DND-41 (cell line): ENCODE measurements around the gene STRIP1.

Source experiments
- ATAC-seq: fragments of 200-7000 bp; cut with Tn5 transposase; 3 replicates; pipeline ENCODE4 v1.9.1; 2021; ENCODE audit warnings: low read depth; ENCODE audit not compliant: insufficient read depth
- DNase-seq: peaks from one replicate; pipeline ENCODE4 v3.0.0-alpha.2; 2020
- H2AFZ ChIP-seq: 2 replicates; pipeline ENCODE4 v1.6.0; 2012; ENCODE audit warnings: low read depth, low read length
- H3K27ac ChIP-seq: 2 replicates; pipeline ENCODE4 v1.5.1; 2012; ENCODE audit warnings: low read length, inconsistent platforms
- H3K27me3 ChIP-seq: fragments of 200-600 bp; sonication (generic); 2 replicates; pipeline ENCODE4 v1.6.0; 2012; ENCODE audit warnings: low read length, mild to moderate bottlenecking, inconsistent platforms; ENCODE audit not compliant: insufficient read depth, poor library complexity
- H3K36me3 ChIP-seq: 2 replicates; pipeline ENCODE4 v1.5.1; 2012; ENCODE audit warnings: low read length, inconsistent platforms; ENCODE audit not compliant: insufficient read depth
- H3K4me1 ChIP-seq: 2 replicates; pipeline ENCODE4 v1.5.1; 2012; ENCODE audit warnings: mild to moderate bottlenecking, low read length; ENCODE audit not compliant: insufficient read depth
- H3K4me2 ChIP-seq: 2 replicates; pipeline ENCODE4 v1.6.0; 2012; ENCODE audit warnings: mild to moderate bottlenecking, moderate library complexity, low read length, inconsistent platforms; ENCODE audit not compliant: insufficient read depth
- H3K4me3 ChIP-seq, 2 experiments: fragments of 200-600 bp in 1 of 2; shearing (Covaris generic) in 1 of 2; 2 replicates each; pipeline ENCODE4 v1.5.1; 2012 to 2016; ENCODE audit warnings: inconsistent platforms in 2 of 2, low read length in 2 of 2, mild to moderate bottlenecking in 2 of 2, low read depth in 1 of 2, moderate library complexity in 1 of 2
- H3K79me2 ChIP-seq: 2 replicates; pipeline ENCODE4 v1.6.0; 2012; ENCODE audit warnings: low read length, inconsistent platforms; ENCODE audit not compliant: insufficient read depth
- H3K9ac ChIP-seq: 2 replicates; pipeline ENCODE4 v1.6.0; 2012; ENCODE audit warnings: low read depth, mild to moderate bottlenecking, inconsistent platforms, low read length, moderate library complexity
- H3K9me3 ChIP-seq: 2 replicates; pipeline ENCODE4 v1.5.1; 2012; ENCODE audit warnings: low read length, moderate library complexity, mild to moderate bottlenecking, inconsistent platforms; ENCODE audit not compliant: insufficient read depth, severe bottlenecking
- H4K20me1 ChIP-seq: 2 replicates; pipeline ENCODE4 v1.6.0; 2012; ENCODE audit warnings: low read length; ENCODE audit not compliant: insufficient read depth
- EZH2 ChIP-seq: IDR thresholded peaks from 3 replicates; pipeline ENCODE4 v1.6.1; 2012; ENCODE audit warnings: borderline replicate concordance, low read depth, mild to moderate bottlenecking, moderate library complexity, low read length, inconsistent platforms; ENCODE audit not compliant: severe bottlenecking
- TF ChIP-seq, protein P1 (sequence below): IDR thresholded peaks from 2 replicates; pipeline ENCODE4 v1.5.1; 2012; ENCODE audit warnings: borderline replicate concordance, low read length, moderate library complexity, mild to moderate bottlenecking; ENCODE audit not compliant: poor library complexity, severe bottlenecking; ENCODE audit errors: extremely low read depth

Gene STRIP1

DNA sequence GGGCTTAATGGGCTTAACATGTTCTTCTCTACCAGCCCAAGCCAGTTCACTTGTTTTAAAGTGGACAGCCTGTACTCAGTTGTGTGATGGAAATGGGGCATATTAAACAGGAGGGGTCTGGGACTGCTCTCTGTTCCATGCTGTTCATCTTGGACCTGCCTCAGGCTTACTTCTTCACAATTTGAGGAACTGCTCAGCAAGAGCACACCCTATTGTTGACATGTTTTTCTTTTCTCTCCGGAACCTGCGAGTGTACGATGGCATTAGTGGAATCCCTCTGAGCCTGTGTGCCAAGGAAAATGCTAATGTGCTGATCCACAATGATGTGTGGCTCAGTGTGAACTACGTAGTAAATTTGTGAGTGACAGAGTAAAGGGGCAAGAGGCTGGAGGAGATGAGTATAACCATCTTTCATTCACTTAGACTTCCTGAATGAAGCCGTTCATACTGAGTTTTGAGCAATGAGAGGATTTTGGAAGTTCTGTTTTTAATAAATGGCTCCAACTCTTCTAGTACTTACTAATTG, 43.0 kb upstream of the STRIP1 start:
- Histone ChIP-seq H3K9me3 (no peaks in the 10 kb centered on the region), H3K4me2 (no peak overlapping the region)

DNA sequence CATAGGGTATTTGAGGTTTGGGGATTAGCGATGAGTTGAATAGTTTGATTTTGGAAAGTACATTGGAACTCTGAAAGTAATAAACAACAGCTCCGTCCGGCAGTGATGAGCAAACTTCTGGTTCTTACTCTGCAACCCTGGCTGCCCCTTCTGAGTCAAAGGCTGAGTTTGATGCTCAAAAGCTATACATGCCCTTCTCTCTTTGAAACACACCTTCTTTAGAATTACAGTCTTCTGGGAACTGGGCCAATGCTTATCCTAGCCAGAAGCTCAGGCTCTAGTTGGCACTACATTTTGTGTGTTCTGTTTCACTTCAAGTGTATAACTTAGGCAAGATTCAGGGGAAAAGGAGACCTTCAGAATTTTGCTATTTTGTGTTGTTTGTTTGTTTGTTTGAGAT, 40.5 kb upstream of the STRIP1 start:
- Histone ChIP-seq H3K4me3 (no peak overlapping the region), H3K9me3 (no peaks in the 10 kb centered on the region), H3K36me3 (peaks cover 27% of the 10 kb centered on the region; the same call in 1 of the 2 replicates), H3K27ac (no peak overlapping the region), H3K4me2 (no peak overlapping the region), H3K27me3 (no peaks in the 10 kb centered on the region), H4K20me1 (peaks cover 29% of the 10 kb centered on the region; the same call in 1 of the 2 replicates), H2AFZ (no peak overlapping the region), H3K79me2 (peaks cover 84% of the 10 kb centered on the region), H3K9ac (no peak overlapping the region), H3K4me1 (no peaks in the 10 kb centered on the region; the same call in 1 of the 2 replicates)
- TF ChIP-seq, protein P1, sequence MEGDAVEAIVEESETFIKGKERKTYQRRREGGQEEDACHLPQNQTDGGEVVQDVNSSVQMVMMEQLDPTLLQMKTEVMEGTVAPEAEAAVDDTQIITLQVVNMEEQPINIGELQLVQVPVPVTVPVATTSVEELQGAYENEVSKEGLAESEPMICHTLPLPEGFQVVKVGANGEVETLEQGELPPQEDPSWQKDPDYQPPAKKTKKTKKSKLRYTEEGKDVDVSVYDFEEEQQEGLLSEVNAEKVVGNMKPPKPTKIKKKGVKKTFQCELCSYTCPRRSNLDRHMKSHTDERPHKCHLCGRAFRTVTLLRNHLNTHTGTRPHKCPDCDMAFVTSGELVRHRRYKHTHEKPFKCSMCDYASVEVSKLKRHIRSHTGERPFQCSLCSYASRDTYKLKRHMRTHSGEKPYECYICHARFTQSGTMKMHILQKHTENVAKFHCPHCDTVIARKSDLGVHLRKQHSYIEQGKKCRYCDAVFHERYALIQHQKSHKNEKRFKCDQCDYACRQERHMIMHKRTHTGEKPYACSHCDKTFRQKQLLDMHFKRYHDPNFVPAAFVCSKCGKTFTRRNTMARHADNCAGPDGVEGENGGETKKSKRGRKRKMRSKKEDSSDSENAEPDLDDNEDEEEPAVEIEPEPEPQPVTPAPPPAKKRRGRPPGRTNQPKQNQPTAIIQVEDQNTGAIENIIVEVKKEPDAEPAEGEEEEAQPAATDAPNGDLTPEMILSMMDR, result no peak
- TF ChIP-seq EZH2, result no peak
- no peak for ATAC-seq
- DNase-seq, result no peak

More for the DNA sequence above, 43.0 kb upstream of the STRIP1 start:
- no peaks in the 10 kb centered on the region for H3K27me3 ChIP-seq
- H3K36me3 ChIP-seq, result peaks cover 36% of the 10 kb centered on the region; the same call in 1 of the 2 replicates
- no peak overlapping the region for H3K27ac ChIP-seq
- peaks cover 35% of the 10 kb centered on the region; the same call in 1 of the 2 replicates for H4K20me1 ChIP-seq
- H3K4me1 ChIP-seq, result peaks cover 17% of the 10 kb centered on the region
- ATAC-seq (no peak), DNase-seq (no peak)
- H3K9ac ChIP-seq, result no peak overlapping the region
- TF ChIP-seq, protein P1, result no peak
- TF ChIP-seq EZH2, result no peak
- H3K79me2 ChIP-seq, result peaks cover 91% of the 10 kb centered on the region
- H3K4me3 ChIP-seq, result no peak overlapping the region
- H2AFZ ChIP-seq, result no peak overlapping the region

DNA sequence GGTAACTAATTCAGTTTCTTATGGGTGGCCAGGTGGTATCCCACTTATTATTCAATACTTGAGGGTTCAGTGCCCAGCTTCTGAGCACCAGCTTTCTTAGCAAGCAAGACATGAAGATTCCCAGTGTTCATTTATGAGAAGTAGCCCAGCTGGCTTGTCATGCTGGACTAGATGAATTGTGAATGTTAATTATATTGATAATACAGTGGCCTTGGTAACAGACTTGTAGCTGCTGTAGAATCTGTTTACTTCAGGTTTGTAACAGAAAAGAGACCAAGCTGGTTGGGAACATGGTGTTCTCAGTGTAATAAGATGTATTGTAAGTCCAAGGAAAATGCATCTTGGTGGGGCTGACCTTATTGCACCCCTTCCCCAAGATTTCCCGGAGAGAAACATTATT, 39.8 kb upstream of the STRIP1 start:
- DNase-seq (no peak), ATAC-seq (no peak)
- TF ChIP-seq EZH2, result no peak
- TF ChIP-seq, protein P1, result no peak
- Histone ChIP-seq H3K36me3 (peaks cover 27% of the 10 kb centered on the region; the same call in 1 of the 2 replicates), H4K20me1 (peaks cover 25% of the 10 kb centered on the region; the same call in 1 of the 2 replicates), H3K27me3 (no peaks in the 10 kb centered on the region), H3K4me2 (no peak overlapping the region), H3K4me1 (no peaks in the 10 kb centered on the region; the same call in 1 of the 2 replicates), H2AFZ (no peak overlapping the region), H3K9me3 (no peaks in the 10 kb centered on the region), H3K4me3 (no peak overlapping the region), H3K27ac (no peak overlapping the region), H3K9ac (no peak overlapping the region), H3K79me2 (peaks cover 82% of the 10 kb centered on the region)
